ENCODE results near the gene PHKA2. TPM values are rescaled to one million over a fixed set of nuclear protein-coding genes. Genes with fewer than 3 reads are reported as not detected.
"Not testable (repeated sequence)": the region's sequence is repeated elsewhere in the genome, so short reads cannot be mapped to it uniquely, and the experiment has no call there.

Gene PHKA2
- total RNA-seq, 1 donor from 2014 or later: 16.6 TPM

- FAIRE-seq: no peak
- H3K36me3 ChIP-seq (ENCODE audit: control insufficient read depth, insufficient read depth, low read length): no peaks in the 10 kb centered on the region
- DNase-seq (ENCODE audit: low read depth): no peak
- no peaks in the 10 kb centered on the region for H3K27me3 ChIP-seq (ENCODE audit: control insufficient read depth, insufficient read depth, low read length)
- no peak overlapping the region for H3K4me3 ChIP-seq (ENCODE audit: low read depth, low read length)
- TF ChIP-seq CTCF (IDR thresholded peaks at IDR 0.05; ENCODE audit: insufficient read depth, low read length, severe bottlenecking): no peak
Measured at GRCh38 chrX:18861511-18861910, 122.4 kb downstream of the PHKA2 start.

- FAIRE-seq (no peak), DNase-seq (ENCODE audit: low read depth) (no peak)
- TF ChIP-seq CTCF (IDR thresholded peaks at IDR 0.05; ENCODE audit: insufficient read depth, low read length, severe bottlenecking): no peak
Measured at GRCh38 chrX:18856645-18856997, 127.3 kb downstream of the PHKA2 start.

GRCh38 chrX:18855919-18856644 lies 127.8 kb downstream of the PHKA2 start:
- no peak for TF ChIP-seq CTCF (IDR thresholded peaks at IDR 0.05; ENCODE audit: insufficient read depth, low read length, severe bottlenecking)
- no peaks in the 10 kb centered on the region for H3K36me3 ChIP-seq (ENCODE audit: control insufficient read depth, insufficient read depth, low read length)
- H3K27me3 ChIP-seq (ENCODE audit: control insufficient read depth, insufficient read depth, low read length): no peaks in the 10 kb centered on the region
- no peak overlapping the region for H3K4me3 ChIP-seq (ENCODE audit: low read depth, low read length)
- DNase-seq (ENCODE audit: low read depth) (peak; percentile 6), FAIRE-seq (no peak)

More at GRCh38 chrX:18856645-18856997, 127.3 kb downstream of the PHKA2 start:
- H3K4me3 ChIP-seq (ENCODE audit: low read depth, low read length): no peak overlapping the region
- H3K36me3 ChIP-seq (ENCODE audit: control insufficient read depth, insufficient read depth, low read length): no peaks in the 10 kb centered on the region
- no peaks in the 10 kb centered on the region for H3K27me3 ChIP-seq (ENCODE audit: control insufficient read depth, insufficient read depth, low read length)

GRCh38 chrX:18847901-18848300 lies 136.0 kb downstream of the PHKA2 start:
- not testable (repeated sequence) for H3K27me3 ChIP-seq (ENCODE audit: control insufficient read depth, insufficient read depth, low read length); H3K4me3 ChIP-seq (ENCODE audit: low read depth, low read length); H3K36me3 ChIP-seq (ENCODE audit: control insufficient read depth, insufficient read depth, low read length); FAIRE-seq; DNase-seq (ENCODE audit: low read depth)

Other genes starting within 250 kb of the PHKA2 start
- gene ADGRG2, start 138.4 kb upstream of the PHKA2 start, total RNA-seq: 0.13 and 0.26 TPM in 2 replicates

Data from bronchial epithelial cell (primary cell).